Panc1 (cell line): ENCODE data around the gene FHIT. TPM values are rescaled to one million over a fixed set of nuclear protein-coding genes. Genes with fewer than 3 reads are reported as not detected.

Experiments
- ATAC-seq: fragments of 200-7000 bp; cut with Tn5 transposase; 2 replicates; pipeline ENCODE4 v1.9.1; 2020; ENCODE audit warnings: mild to moderate bottlenecking, moderate library complexity
- BruUV-seq: library from RNA; stranded (reverse); fragments of 400-500 nt; replicated peaks from 2 replicates; lab custom pipeline; 2021; lab: Mats Ljungman, UMichigan
- CTCF ChIA-PET: fragments of 300-600 bp; sonication (Branson Sonifier 250); formaldehyde crosslinking; loops from one replicate; lab custom pipeline; 2022; ENCODE audit warnings: antibody characterized with exemption; lab: Charles Lee
- POLR2A ChIA-PET: fragments of 300-600 bp; sonication (Branson Sonifier 250); formaldehyde crosslinking; loops from one replicate; lab custom pipeline; 2022; ENCODE audit warnings: antibody characterized with exemption; lab: Charles Lee
- DNase-seq: peaks from one replicate; pipeline ENCODE4 v3.0.0-alpha.2; 2010; ENCODE audit warnings: low read depth, low spot score
- H3K27ac ChIP-seq: 2 replicates; pipeline ENCODE4 v1.5.1; 2011; ENCODE audit warnings: mild to moderate bottlenecking, low read length, inconsistent platforms
- H3K27me3 ChIP-seq: fragments of 200-500 bp; sonication (Bioruptor generic); 2 replicates; pipeline ENCODE4 v1.6.0; 2014; ENCODE audit warnings: low read length, inconsistent platforms; ENCODE audit not compliant: control insufficient read depth, insufficient read depth
- H3K36me3 ChIP-seq: fragments of 200-500 bp; sonication (Bioruptor generic); 2 replicates; pipeline ENCODE4 v1.5.1; 2014; ENCODE audit warnings: inconsistent platforms, mild to moderate bottlenecking, low read length, moderate library complexity; ENCODE audit not compliant: control insufficient read depth, insufficient read depth
- H3K4me1 ChIP-seq: 2 replicates; pipeline ENCODE4 v1.5.1; 2011; ENCODE audit warnings: inconsistent platforms, mild to moderate bottlenecking, low read length, moderate library complexity; ENCODE audit not compliant: control insufficient read depth, insufficient read depth
- H3K4me3 ChIP-seq, 2 experiments: 2 replicates each; pipeline ENCODE4 v1.5.1; 2011 to 2012; ENCODE audit warnings: low read depth in 2 of 2, low read length in 2 of 2, mild to moderate bottlenecking in 2 of 2, inconsistent platforms in 1 of 2, moderate library complexity in 1 of 2
- H3K9me3 ChIP-seq: fragments of 200-500 bp; sonication (Bioruptor generic); 2 replicates; pipeline ENCODE4 v1.5.1; 2014; ENCODE audit warnings: low read depth, mild to moderate bottlenecking, inconsistent platforms, low read length, moderate library complexity; ENCODE audit not compliant: control insufficient read depth, insufficient read depth
- POLR2AphosphoS5 ChIP-seq: IDR thresholded peaks from 2 replicates; pipeline ENCODE4 v1.6.1; 2012; ENCODE audit warnings: mild to moderate bottlenecking, low read depth, low read length, moderate library complexity
- SIN3A ChIP-seq: IDR thresholded peaks from 2 replicates; pipeline ENCODE4 v1.6.1; 2012; ENCODE audit warnings: low read depth, mild to moderate bottlenecking, low read length, moderate library complexity, borderline replicate concordance; ENCODE audit not compliant: insufficient read depth
- TCF7L2 ChIP-seq: IDR thresholded peaks from 2 replicates; pipeline ENCODE4 v1.6.1; 2011; ENCODE audit warnings: mild to moderate bottlenecking, low read depth, low read length, inconsistent platforms
- in situ Hi-C: cut with HindIII; loops from 2 replicates; pipeline ENCODE4 v1.10.0; 2016; ENCODE audit warnings: low sequenced_read_pairs, low pct_unique_long_range_greater_than_20kb
- intact Hi-C: fragments of 100-400 bp; cut with micrococcal nuclease; formaldehyde crosslinking; loops from one replicate; pipeline ENCODE4 v1.10.0; 2022; ENCODE audit not compliant: unreplicated experiment
- total RNA-seq: library from RNA; stranded (reverse); gene quantifications from one replicate; pipeline ENCODE4 v1.2.1, GENCODE V29; 2021; ENCODE audit not compliant: unreplicated experiment
- TF ChIP-seq, protein P1 (sequence below): fragments of 450-650 bp; IDR thresholded peaks from 2 replicates; pipeline ENCODE4 v1.5.1; 2017; ENCODE audit warnings: mild to moderate bottlenecking
- TF ChIP-seq, protein P2 (sequence below), 2 experiments: IDR thresholded peaks; 2 replicates each; pipeline ENCODE4 v1.6.1; 2011 to 2012; ENCODE audit warnings: low read depth in 2 of 2, control low read depth in 1 of 2, low read length in 1 of 2, mild to moderate bottlenecking in 1 of 2, moderate library complexity in 1 of 2; ENCODE audit not compliant: insufficient read depth in 1 of 2

The FHIT gene
- total RNA-seq, 1 experiment from 2014 or later: 2.2 TPM

DNA sequence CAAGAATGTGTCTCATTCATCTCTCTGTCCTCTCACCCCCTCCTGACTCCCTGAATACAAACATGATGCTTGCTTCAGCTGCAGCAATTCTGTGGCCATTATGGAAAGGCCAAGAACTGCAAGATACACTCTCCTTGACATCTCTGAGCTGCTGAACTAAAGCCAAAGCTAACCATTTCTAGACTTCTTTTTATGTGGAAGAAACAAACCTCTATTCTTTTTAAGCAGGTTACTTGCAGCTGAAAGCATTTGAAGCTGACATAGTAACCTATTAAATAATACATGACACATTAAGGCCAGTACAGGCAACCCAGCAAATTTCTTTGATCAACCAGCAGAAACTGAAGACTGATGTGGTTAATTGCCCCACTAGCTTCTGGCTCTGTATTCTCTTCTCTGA, 17.5 kb downstream of the FHIT start:
- ATAC-seq: no peak
- POLR2A ChIA-PET: no interaction called here
- Histone ChIP-seq H3K4me3 (no peak overlapping the region), H3K9me3 (no peaks in the 10 kb centered on the region), H3K36me3 (no peaks in the 10 kb centered on the region), H3K27me3 (no peaks in the 10 kb centered on the region), H3K4me1 (no peaks in the 10 kb centered on the region), H3K27ac (no peak overlapping the region)
- intact Hi-C loops: no loop called here
- BruUV-seq: no TSS peak
- in situ Hi-C loops: no loop called here
- CTCF ChIA-PET: no interaction called here
- no peak for TF ChIP-seq TCF7L2
- TF ChIP-seq POLR2AphosphoS5: no peak
- TF ChIP-seq, protein P1, sequence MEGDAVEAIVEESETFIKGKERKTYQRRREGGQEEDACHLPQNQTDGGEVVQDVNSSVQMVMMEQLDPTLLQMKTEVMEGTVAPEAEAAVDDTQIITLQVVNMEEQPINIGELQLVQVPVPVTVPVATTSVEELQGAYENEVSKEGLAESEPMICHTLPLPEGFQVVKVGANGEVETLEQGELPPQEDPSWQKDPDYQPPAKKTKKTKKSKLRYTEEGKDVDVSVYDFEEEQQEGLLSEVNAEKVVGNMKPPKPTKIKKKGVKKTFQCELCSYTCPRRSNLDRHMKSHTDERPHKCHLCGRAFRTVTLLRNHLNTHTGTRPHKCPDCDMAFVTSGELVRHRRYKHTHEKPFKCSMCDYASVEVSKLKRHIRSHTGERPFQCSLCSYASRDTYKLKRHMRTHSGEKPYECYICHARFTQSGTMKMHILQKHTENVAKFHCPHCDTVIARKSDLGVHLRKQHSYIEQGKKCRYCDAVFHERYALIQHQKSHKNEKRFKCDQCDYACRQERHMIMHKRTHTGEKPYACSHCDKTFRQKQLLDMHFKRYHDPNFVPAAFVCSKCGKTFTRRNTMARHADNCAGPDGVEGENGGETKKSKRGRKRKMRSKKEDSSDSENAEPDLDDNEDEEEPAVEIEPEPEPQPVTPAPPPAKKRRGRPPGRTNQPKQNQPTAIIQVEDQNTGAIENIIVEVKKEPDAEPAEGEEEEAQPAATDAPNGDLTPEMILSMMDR: no peak
- no peak for TF ChIP-seq SIN3A
- TF ChIP-seq, protein P2, sequence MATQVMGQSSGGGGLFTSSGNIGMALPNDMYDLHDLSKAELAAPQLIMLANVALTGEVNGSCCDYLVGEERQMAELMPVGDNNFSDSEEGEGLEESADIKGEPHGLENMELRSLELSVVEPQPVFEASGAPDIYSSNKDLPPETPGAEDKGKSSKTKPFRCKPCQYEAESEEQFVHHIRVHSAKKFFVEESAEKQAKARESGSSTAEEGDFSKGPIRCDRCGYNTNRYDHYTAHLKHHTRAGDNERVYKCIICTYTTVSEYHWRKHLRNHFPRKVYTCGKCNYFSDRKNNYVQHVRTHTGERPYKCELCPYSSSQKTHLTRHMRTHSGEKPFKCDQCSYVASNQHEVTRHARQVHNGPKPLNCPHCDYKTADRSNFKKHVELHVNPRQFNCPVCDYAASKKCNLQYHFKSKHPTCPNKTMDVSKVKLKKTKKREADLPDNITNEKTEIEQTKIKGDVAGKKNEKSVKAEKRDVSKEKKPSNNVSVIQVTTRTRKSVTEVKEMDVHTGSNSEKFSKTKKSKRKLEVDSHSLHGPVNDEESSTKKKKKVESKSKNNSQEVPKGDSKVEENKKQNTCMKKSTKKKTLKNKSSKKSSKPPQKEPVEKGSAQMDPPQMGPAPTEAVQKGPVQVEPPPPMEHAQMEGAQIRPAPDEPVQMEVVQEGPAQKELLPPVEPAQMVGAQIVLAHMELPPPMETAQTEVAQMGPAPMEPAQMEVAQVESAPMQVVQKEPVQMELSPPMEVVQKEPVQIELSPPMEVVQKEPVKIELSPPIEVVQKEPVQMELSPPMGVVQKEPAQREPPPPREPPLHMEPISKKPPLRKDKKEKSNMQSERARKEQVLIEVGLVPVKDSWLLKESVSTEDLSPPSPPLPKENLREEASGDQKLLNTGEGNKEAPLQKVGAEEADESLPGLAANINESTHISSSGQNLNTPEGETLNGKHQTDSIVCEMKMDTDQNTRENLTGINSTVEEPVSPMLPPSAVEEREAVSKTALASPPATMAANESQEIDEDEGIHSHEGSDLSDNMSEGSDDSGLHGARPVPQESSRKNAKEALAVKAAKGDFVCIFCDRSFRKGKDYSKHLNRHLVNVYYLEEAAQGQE (IDR thresholded peaks at IDR 0.05; ENCODE audit: insufficient read depth in 1 of 2, low read depth in 2 of 2, low read length in 1 of 2): no peak
- no peak for DNase-seq

DNA sequence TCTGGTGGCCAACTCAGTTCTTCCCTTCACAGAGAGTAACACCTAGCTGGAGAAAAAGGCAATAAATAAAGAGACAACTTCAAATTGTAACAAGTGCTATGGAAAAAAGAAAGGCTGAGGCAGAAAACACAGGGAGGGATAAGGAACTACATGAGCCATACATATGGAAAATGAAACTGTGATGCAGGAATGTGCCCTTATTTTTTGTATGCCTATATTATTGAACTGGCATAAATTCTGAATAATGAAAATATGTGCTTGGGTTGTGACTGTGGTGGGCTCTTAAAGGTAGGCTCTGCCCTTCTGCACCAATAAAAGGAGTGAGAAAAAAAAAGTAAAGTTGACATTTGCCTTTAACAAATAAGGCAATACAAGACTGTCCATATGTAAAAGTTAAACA, 19.6 kb downstream of the FHIT start:
- ChIA-PET POLR2A (no interaction called here), CTCF (no interaction called here)
- H3K36me3 ChIP-seq: no peaks in the 10 kb centered on the region
- DNase-seq: no peak
- no TSS peak for BruUV-seq
- no peak for TF ChIP-seq SIN3A
- TF ChIP-seq, protein P2 (IDR thresholded peaks at IDR 0.05; ENCODE audit: insufficient read depth in 1 of 2, low read depth in 2 of 2, low read length in 1 of 2): no peak
- TF ChIP-seq POLR2AphosphoS5: no peak
- no peak for TF ChIP-seq TCF7L2
- H3K9me3 ChIP-seq: no peaks in the 10 kb centered on the region
- no peaks in the 10 kb centered on the region for H3K27me3 ChIP-seq
- H3K4me3 ChIP-seq: no peak overlapping the region
- no peaks in the 10 kb centered on the region for H3K4me1 ChIP-seq
- H3K27ac ChIP-seq: no peak overlapping the region
- intact Hi-C loops: no loop called here
- ATAC-seq: no peak
- in situ Hi-C loops: no loop called here
